Measurements from ENCODE around the gene ANTXR2.

Gene ANTXR2

DNA sequence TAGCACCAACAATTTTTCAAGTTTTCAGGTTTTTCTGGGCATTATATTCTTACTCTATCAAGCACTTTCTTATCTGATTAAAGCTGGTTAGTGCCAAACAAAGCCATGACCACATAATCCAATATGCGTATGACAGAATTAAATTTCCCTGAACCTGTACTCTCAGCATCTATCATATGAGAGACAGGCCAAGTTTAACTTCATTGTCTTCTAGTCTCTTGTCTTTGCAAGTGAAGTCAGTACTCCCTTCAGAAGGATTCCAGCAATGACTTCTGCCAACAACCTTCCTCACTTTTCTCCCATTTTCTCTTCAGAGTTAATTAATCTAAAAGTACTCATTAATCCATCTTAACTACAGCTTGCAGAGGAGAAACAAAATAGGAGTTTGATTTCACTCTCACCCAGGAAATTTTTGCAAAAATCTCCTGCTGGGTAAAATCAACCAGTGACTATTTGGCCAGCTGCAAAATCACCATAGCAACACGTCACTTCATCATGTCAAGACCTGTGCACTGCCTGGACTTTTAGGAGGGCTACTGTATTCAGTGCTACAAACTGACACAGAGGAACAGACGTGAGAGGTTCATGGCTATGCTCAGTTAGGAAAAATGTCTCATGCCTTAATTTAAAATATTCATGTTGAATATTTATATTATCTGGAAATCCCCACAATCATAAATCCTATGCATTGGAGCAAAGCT lies 208.4 kb downstream of the ANTXR2 start:
- TF ChIP-seq ZNF274 (IDR thresholded peaks at IDR 0.05; ENCODE audit: low read depth, low read length): no peak
- H3K4me3 ChIP-seq (ENCODE audit: low read length): no peak overlapping the region

DNA sequence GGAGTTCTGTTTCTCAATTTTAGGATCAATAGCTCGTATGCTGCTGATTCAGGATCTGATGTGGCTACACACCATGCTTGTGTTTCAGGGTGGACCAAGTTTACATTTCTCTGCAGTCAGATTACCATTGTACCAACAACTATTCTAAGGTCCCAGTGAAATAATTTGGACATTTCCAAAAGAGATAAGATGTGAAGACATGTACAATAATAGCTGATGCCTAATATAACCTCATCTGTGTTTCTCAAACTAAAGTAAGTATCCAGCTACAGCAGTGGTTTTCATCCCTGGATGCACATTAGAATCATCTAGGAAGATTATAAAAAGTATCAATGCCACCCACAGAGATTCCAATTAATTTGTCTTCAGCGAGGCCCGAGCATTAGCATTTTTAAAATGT lies 209.7 kb downstream of the ANTXR2 start:
- H3K4me3 ChIP-seq (ENCODE audit: low read length): no peak overlapping the region
- TF ChIP-seq ZNF274 (IDR thresholded peaks at IDR 0.05; ENCODE audit: low read depth, low read length): no peak

DNA sequence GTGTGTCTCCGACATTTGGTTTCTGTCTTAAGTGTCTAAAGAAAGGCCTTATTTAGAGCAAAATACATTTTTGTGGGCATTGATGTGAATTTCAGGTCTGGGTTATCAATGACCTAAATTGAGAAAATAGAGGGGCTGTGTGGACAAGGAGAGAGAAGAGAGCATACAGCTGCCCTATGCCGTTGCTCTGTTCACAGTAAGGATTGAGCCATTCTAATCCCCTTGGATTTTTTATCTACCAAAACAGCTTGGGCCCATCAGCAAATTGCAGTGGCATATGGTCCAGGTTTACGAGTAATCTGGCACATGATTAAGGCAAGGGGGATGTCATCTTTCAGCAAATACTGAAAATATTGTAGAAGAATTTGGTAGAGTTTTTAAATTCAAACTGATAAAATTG lies 210.2 kb downstream of the ANTXR2 start:
- TF ChIP-seq ZNF274 (IDR thresholded peaks at IDR 0.05; ENCODE audit: low read depth, low read length): no peak
- no peak overlapping the region for H3K4me3 ChIP-seq (ENCODE audit: low read length)

DNA sequence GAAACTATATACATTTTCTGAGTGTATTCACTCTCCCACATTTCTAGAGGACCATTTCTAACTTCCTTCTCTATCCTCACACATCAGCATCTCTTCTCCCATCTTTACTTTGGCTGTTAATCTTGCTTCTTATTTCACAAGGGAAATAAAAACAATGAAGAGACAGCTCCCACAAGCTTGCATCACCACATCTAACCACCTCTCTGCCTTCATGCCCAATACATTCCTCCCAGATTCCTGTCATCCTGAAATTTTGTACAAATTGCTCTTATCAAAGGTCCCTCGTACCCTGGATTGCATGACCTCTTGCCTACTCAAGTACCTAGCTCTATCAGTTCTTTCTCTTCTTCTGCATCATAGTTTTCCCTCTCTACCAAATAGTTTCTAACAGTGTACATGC lies 215.2 kb downstream of the ANTXR2 start:
- H3K4me3 ChIP-seq (ENCODE audit: low read length): no peak overlapping the region
- no peak for TF ChIP-seq ZNF274 (IDR thresholded peaks at IDR 0.05; ENCODE audit: low read depth, low read length)

DNA sequence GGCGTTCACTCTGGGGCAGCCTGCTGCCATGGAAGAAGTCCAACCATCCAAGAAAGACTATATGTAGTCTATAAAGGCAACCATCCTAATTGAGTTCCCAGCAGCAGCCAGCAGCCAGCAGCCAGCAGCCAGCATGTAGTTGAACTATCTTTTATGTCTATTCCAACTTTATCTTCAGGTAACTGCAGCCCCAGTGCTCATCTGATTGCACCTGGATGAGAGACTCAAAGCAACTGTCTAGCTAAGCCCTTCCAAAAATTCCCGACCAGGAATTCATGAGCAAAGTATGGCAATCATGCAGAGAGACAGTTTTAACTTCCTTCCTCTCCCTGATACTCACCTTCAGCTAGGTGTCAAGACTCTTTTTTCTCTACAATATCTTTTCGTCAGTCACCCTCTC lies 216.8 kb downstream of the ANTXR2 start:
- no peak for TF ChIP-seq ZNF274 (IDR thresholded peaks at IDR 0.05; ENCODE audit: low read depth, low read length)
- no peak overlapping the region for H3K4me3 ChIP-seq (ENCODE audit: low read length)

DNA sequence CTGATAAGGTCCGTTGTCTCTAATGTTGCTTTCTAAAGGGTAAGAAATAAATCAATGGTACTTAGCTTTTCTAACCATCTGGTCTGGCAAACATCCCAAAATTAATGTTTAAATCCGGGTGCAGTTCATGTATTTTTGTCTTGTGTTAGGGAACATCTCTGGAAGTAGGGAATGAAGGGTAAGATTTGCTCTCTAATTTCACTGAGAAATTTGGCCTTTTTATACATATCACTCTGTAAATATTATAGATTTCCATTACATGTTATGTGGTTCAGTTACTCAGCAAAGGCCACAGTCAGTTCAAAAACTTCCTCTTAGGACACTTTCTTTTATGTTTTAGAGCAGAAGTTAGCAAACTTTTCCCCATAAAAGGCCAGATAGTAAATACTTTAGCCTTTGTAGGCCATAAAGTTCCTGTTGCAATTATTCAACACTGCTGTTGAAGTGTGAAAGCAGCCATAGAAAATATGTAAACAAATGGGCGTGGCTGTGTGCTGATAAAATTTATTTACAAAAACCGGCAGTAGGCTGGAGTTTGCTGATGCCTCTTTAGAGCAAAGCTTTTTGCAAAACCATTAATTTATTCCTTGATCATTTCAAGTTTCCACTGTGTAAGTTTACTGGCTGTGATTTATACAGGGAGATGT lies 218.1 kb downstream of the ANTXR2 start:
- H3K4me3 ChIP-seq (ENCODE audit: low read length): no peak overlapping the region
- no peak for TF ChIP-seq ZNF274 (IDR thresholded peaks at IDR 0.05; ENCODE audit: low read depth, low read length)

DNA sequence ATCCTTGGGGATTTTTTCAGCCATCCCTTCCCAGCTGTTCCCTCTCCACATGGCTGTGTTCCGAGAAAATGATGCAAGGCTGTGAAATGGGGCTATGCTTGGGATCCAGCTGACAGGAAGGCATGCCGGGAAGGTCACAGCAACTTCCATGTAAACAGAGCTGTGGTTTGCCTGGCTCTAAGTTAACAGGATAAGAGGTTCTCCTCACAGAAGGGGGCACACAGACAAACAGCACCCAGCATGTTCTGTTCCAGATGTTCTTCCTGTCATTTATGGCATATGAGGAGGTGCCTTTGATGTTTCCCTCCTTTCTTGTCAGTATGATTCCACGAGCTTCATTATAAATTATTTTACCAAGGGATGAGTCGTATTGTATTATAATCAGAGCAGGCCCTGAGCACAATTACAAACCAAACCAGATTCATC lies 220.7 kb downstream of the ANTXR2 start:
- TF ChIP-seq ZNF274 (IDR thresholded peaks at IDR 0.05; ENCODE audit: low read depth, low read length): no peak
- H3K4me3 ChIP-seq (ENCODE audit: low read length): no peak overlapping the region

DNA sequence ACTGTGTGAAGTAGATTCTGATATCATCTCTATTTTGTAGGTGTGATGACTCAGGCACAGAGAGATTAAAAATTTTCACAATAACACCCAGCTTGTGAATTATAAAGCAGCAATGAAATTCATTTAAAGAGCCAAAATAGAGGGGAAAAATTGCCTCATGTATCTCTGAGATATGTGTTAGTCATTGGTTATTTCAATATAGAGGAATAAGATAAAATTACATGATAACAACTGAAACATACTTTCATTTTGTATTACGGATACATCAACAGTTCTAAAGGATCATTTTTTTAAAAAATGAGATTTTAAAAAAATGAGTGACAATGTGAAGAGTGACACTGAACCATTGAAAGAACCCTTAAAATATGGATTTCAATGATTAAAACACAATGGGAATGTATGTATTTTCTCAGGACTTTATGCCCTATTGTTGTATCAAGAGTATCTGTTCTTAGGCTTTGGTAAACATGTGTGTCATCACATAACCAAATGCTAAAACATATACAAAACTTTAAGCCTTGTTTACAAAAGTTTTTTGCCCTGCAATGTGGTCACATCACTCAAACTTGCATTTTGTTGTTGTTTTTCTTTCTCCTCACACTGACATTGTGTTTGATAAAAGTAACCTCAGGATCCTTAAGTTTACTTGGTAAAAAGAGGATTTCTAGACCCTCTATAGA lies 221.3 kb downstream of the ANTXR2 start:
- H3K4me3 ChIP-seq (ENCODE audit: low read length): no peak overlapping the region
- TF ChIP-seq ZNF274 (IDR thresholded peaks at IDR 0.05; ENCODE audit: low read depth, low read length): no peak

Data from GM08714 (cell line).